ENCODE results near the gene ALDH7A1.

ALDH7A1 gene

DNA sequence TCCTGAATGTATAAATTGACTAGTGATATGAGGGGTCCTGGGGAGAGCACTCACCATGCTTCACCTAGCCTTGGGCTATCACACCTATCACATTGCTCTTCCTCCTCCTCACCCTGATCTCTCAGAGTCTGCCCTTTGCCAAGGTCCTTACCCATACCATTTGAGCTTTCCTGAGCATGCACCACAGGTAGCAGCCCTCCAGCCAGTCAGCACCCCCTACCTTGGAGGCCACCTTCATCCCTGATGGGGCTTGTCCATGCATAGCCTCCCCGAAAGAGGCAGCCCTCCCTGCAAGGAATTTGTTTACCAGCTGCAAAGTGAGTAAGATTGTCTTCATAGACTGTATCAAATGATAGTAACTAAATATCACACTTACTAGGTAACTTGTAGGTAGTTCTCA lies 83.1 kb downstream of the ALDH7A1 start:
- no peak for DNase-seq (ENCODE audit: extremely low read depth in 1 of 2, low read depth in 1 of 2)

DNA sequence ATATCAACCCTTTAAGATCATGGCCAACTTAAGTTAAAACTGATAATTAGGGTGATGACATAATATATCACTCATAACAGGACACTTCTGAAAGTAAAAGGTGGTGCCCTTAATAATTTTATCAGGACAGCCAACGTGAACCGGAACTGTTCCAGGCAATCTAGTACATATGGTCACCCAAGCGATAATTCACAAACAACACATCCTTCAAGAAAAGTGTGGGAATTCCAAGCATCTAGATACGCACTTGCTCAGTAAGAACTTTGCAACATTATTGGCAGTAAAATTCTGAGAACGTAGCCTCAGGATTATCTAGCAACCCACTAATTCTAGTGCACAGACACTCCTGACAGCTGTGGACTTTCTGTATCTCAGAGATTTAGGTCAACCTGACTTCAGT lies 85.7 kb downstream of the ALDH7A1 start:
- no peak for DNase-seq (ENCODE audit: extremely low read depth in 1 of 2, low read depth in 1 of 2)

DNA sequence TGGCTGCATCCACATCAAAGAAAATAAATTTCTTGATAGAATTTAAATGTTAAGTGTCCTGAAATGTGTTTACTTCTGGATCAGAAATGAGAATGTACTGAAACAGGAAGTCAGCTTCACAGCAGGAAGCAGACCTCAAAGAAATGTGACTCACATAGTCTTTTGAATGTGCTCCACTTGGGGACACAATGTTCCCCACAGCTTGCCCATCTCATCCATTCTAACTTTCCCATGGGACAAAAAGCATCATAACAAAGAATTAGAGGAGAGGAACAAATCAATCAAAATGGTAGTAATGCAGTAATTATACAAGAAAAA lies 86.1 kb downstream of the ALDH7A1 start:
- DNase-seq (ENCODE audit: extremely low read depth in 1 of 2, low read depth in 1 of 2): no peak

DNA sequence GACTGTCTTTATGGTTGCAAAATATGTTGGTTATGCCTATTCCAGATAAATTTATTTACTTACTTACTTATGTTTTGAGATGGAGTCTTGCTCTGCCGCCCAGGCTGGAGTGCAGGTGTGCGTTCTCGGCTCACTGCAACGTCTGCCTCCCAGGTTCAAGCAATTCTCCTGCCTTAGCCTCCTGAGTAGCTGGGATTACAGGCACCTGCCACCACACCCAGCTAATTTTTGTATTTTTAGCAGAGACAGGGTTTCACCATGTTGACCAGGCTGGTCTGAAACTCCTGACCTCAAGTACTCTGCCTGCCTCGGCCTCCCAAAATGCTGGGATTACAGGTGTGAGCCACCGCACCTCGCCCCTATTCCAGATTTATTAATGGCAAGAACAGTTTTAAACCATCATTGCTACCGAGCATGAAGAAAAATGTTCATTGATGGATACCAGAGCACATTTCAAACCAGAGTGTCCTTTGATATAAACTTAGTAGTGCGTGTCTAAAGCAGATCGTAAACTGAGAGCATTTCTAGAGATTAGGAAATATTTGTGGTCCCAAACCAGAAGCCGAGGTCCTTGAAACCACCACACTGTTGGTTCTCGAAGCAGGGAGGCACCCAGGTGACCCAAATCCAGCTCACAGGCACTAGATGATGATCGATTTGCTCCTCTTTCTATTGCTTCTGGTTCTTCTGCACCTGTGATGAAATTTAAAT lies 86.6 kb downstream of the ALDH7A1 start:
- no peak for DNase-seq (ENCODE audit: extremely low read depth in 1 of 2, low read depth in 1 of 2)

DNA sequence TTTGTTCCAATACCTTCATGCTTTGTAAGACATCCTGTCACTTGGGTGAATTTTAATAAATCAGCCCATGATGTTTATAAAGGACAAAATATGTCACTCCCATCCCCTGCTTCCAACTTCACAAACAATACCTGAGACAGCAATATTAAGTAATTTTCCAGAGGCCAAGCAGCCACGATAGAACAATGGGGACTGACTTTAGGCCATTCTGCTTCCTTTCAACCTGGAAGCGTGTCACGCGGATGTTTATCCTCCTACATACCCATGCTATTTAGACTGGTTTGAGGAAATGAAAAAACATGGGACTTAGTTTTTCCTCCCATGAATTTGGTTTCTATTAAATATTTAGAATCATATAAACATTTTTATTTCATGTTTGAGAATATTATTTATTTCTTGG lies 88.9 kb downstream of the ALDH7A1 start:
- DNase-seq (ENCODE audit: extremely low read depth in 1 of 2, low read depth in 1 of 2): no peak

DNA sequence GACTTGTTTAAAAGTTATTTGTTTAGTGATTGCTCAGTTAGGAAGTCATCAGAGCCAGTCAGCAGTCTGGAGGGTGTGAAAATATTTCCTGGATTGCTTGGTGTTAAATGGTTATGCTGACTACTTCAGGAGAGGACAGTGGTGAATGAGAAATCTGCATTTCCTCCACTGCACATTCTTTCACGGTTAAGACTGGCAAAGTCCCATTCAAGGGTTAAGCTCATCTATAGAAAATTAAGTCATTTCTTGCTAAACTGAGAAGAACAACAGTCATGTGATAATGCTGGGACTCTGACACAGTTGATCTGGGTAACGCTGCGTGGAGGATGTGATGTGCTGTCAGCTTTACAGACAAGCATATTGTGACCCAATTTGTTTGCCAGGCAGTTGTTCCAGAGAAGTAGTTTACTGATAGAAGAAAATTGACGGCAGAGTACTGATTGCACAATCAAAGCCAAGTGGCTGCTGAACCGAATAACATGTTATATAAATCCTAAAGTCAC lies 91.4 kb downstream of the ALDH7A1 start:
- no peak for DNase-seq (ENCODE audit: extremely low read depth in 1 of 2, low read depth in 1 of 2)

DNA sequence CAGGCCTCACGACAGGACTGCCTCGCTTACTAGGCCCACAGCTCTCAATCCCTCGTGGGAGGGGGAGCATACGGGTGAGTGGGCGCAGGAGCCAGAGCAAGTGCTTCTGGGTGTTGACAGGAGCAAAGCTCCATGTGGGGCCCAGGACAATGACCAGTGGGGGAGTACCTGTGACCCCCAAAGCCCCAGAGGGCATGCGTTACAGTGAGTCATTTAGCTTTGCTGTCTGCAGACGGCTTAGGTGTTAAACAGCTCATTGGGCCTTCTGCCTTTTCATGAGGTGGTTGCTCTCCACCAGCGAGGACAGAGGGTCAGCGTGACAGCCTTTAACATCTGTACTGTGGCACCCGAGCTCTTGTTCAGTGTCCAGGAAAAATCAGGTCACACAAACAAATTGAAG lies 93.6 kb downstream of the ALDH7A1 start:
- DNase-seq (ENCODE audit: extremely low read depth in 1 of 2, low read depth in 1 of 2): no peak

DNA sequence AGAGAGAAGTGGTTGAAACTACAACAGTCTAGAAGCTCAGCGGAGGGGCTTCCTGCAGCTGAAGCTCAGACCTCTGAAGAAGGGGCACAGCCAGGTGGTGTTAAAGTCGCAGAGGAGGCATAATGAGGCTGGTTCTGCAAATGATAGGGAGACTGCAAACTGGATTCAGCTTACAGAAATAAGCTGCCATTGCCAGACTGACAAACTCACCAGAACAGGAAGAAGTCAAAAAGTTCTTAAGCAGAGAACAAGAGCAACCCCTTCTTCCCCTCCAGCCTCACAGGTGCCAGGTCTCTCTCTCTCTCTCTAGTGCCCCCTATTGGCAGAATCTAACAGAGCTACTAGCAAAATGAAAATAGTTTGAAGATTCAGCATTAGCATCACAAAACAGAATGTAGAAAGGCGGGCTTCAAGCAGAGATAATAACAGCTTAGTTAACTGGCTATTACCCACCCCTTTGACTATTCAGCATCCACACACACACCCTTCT lies 95.1 kb downstream of the ALDH7A1 start:
- DNase-seq (ENCODE audit: extremely low read depth in 1 of 2, low read depth in 1 of 2): no peak

DNA sequence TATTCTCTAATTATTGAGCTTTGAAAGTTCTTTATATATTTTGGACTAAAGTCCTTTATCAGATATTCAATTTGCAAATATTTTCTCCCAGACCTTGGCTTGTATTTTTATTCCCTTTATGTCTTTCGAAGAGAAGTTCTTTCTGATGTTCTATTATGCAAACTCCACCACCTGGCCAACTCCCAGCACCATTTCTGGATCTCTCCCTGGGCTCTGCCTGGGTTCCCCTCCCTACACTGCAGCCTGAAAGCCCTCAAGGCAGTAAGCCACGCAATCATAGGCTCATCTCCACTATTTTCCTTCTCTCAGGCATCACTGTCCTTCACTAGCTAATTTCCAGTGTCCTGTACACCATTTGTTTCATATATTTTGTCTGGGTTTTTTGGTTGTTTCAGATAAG lies 95.7 kb downstream of the ALDH7A1 start:
- no peak for DNase-seq (ENCODE audit: extremely low read depth in 1 of 2, low read depth in 1 of 2)

DNA sequence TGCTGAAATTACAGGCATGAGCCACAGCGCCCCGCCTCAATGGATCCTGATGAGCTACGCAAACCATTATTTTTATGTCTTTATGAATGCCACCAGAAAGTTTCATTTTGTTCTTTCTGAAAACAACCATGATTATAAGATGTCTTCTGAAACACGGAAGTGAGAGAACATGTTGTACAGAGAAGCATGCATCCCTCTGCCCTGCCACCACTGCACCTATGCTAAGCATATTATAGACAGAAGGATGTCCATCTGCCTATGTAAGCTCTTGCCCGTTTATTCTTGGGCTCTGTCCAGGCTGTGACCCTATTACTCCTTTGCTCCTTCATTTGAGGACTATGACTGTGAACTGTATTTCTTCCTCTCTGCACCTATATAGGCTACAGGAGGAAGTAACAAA lies 97.5 kb downstream of the ALDH7A1 start:
- no peak for DNase-seq (ENCODE audit: extremely low read depth in 1 of 2, low read depth in 1 of 2)

DNA sequence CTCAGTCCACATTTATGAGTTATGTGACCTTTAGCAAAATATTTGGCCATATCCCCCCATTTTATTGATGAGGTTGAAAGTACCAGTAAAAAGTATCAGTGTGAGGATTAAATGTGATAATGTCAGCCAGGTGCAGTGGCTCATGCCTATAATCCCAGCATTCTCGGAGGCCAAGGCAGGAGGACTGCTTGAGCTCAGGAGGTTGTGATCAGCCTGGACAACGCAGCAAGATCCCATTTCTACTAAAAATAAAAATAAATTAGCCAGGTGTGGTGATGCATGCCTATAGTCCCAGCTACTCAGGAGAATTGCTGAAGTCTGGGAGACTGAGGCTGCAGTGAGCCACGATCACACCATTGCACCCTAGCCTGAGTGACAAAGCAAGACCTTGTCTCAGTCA lies 100.6 kb downstream of the ALDH7A1 start:
- no peak for DNase-seq (ENCODE audit: extremely low read depth in 1 of 2, low read depth in 1 of 2)

DNA sequence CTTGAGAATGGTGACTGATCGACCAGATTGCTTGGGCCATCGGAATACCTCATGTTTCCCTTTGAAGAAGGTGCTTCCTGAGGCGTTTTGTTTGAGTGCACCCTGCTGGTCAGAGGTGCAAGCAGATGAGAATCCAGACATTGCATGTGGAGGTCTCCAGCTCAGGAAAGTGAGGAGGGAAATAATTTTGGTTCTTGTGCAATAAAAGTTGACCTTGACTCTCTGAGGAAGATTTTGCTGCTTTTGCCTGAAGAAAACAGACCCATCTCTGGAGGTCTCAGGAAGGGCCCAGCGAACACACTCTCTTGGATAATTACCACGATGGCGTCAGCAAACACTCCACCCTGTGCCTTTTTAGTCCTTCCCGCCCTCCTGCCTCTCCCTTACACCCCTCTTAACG lies 102.1 kb downstream of the ALDH7A1 start:
- no peak for DNase-seq (ENCODE audit: extremely low read depth in 1 of 2, low read depth in 1 of 2)

DNA sequence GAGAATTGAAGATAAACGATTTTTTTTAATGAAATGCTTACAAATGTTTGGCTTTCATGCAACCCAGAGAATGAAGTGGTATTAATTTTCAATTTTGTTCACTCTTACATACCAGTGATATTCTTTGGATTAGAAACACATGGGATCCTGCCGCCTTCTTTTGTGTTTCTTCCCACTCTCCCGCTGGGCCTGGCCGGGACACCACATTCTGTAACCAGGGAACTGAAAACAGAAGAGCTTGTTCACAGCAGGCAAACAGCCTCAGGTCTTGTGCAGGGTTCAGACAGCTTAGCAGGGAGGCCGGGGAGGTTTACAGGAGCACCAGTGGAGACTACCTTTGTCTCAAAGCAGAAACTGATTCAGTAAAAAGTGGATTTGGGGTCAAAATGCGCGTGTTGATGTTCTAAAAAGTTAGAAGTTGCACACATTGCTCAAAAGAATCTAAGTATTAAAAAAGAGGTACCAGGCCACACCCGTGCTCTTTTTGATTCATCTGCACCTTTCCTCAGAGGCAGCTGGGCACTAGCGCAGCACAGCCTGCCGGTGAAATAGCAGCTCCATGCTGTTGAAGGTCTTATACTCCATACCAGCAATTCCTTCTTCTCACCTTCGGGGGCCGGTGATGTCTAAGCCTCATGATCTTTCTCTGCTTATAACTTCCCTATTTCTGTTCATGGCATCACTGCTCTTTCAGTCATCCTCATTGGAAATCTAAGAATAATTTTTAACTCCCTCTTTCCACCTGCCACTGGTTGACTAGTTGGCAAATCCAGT lies 104.7 kb downstream of the ALDH7A1 start:
- DNase-seq (ENCODE audit: extremely low read depth in 1 of 2, low read depth in 1 of 2): no peak

DNA sequence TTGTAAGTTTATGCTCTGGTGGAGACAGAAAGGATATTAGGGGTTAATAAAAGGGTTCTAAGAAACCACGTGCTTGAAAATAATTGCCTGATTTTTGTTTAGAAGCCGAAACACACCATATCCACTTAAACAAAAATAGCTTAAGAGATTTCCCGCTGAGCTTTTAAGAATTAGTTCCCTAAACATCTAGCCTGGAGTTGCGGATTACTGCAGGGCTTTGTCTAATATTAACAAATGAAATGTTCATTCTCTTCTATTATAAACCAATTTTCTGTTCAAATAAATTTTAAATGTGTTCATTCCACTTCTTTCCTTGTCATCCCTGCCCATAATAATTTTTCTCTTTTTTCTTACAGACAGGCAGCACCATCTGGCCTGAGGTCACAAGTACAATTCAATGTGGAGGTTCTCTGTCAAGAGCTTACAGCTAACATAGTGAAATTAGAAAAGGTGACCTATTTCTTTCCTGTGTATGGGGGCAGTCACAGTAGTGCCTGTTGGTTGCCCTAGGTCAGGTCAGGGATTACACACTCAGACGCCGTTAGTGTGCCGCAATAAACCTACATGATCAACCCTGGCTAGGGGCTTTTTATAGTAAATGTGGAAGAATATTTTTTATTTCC lies 106.5 kb downstream of the ALDH7A1 start:
- DNase-seq (ENCODE audit: extremely low read depth in 1 of 2, low read depth in 1 of 2): no peak

DNA sequence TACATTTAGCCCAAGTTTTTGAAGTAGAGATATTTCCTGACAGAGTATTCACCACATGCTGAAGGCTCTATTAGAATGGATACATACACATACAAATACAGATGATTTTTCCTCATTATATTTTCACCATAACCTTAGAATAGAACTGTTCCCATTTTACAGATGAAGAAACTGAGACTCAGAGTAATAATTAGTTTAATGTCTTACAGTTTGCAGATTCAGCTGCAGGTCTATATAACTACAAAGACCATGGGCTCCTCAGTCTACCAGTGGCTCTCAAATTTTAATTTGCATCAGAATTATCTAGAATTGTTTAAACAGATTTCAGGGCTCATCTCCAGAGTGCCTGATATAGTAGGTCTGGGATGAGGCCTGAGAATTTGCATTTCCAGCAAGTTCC lies 107.4 kb downstream of the ALDH7A1 start:
- no peak for DNase-seq (ENCODE audit: extremely low read depth in 1 of 2, low read depth in 1 of 2)

DNA sequence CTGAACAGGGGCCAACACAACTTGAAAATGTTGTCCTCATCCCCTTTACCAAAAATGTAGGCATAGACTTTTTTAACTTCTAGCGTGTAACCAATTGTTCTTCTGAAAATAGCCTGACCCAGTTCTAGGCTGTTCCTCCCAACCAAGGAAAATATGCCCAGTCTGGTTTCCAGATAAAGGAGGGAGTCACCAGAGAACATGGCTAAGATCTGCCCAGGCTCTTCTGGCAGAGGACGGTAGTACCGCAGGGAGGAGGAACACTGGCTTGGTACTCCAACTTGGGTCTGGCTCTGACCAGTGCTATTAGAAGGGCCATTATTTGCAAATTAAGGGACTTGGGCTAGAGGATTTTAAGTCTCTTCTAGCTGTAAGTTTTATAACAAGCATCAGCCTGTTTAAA lies 108.7 kb downstream of the ALDH7A1 start:
- DNase-seq (ENCODE audit: extremely low read depth in 1 of 2, low read depth in 1 of 2): no peak

DNA sequence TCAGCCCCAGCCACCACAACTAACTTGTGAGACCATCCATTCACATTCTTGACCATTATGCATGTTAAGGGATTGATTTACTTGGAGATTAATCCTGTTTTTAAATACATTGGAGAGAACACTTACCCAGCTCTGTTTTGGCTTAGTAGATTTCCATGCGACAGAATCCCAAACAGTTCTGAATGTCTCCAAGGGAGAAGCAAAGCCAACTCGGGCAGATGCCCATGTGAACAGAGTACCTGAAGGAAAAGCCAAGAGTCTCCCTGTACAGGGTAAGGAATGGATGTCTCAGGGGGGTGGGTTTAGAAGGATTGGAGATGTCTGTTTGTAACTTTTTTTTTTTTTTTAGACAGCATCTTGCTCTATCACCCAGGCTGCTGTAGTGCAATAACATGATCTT lies 110.8 kb downstream of the ALDH7A1 start:
- no peak for DNase-seq (ENCODE audit: extremely low read depth in 1 of 2, low read depth in 1 of 2)

DNA sequence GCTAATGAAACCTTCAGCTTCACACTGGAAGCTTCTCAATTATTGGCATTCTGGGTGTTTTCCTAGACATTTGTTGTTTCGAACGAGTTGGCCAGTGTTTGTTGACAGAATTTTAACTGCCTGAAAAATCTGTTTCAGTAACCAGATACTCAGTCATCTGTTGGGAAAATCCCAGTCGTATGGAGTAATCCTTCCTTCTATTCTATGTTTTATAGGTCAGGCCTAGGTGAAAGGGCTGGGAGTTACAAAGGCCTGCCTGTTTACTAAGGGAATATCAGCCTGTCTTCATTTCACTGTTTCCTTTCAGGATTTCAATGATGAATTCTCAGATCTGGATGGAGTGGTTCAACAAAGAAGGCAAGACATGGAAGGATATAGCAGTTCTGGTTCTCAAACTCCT lies 111.9 kb downstream of the ALDH7A1 start:
- DNase-seq (ENCODE audit: extremely low read depth in 1 of 2, low read depth in 1 of 2): no peak

DNA sequence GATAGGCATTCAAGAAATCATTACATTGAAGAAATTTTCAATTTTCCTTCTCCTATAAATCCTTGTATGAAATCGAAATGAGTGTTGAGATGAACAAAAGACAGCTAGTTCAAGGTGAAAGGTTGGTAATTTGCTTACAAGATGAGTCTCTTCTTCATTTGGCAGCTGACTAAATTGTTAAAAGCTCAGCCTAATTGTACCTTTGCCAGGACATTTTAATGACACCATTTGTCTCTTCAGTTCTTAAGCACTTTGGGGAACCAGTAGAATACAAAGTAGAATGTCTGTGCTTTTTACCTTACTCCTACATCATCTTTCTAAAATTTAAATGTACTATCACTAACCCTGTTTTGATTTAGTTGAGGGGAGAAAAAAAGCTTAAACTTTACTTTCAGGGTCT lies 112.4 kb downstream of the ALDH7A1 start:
- DNase-seq (ENCODE audit: extremely low read depth in 1 of 2, low read depth in 1 of 2): no peak

DNA sequence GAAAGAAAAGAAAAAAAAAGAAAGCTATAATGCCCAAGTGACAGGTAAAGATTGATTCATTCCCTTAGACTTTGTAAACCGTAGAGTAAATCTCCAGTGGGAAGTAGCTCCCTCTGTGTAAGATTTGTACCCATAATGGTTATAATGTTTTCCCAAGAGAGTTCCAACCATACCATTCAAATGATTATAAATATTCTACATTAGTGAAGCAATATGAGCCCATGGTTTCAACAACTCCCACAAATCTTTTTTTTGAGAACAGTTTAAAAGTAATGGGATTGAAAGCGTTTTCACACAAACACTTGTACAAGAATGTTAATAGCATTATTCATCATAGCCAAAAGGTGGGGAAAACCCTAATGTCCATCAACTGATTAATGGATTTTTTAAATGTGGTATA lies 113.8 kb downstream of the ALDH7A1 start:
- no peak for DNase-seq (ENCODE audit: extremely low read depth in 1 of 2, low read depth in 1 of 2)
